Stimulated activated CD8-positive, alpha-beta memory T cell treated with anti-CD3 and anti-CD28 coated beads, Interleukin-2, amount 100 ng/mL, for 1 hour (primary cell): ENCODE measurements around the gene TBX10.
"Not testable (repeated sequence)": the region's sequence is repeated elsewhere in the genome, so short reads cannot be mapped to it uniquely, and the experiment has no call there.

Source experiments
- DNase-seq, 2 donors: peaks; one replicate each; pipeline ENCODE4 v3.0.0-alpha.2; 2020; ENCODE audit warnings: low read depth in 2 of 2

The TBX10 gene

DNA sequence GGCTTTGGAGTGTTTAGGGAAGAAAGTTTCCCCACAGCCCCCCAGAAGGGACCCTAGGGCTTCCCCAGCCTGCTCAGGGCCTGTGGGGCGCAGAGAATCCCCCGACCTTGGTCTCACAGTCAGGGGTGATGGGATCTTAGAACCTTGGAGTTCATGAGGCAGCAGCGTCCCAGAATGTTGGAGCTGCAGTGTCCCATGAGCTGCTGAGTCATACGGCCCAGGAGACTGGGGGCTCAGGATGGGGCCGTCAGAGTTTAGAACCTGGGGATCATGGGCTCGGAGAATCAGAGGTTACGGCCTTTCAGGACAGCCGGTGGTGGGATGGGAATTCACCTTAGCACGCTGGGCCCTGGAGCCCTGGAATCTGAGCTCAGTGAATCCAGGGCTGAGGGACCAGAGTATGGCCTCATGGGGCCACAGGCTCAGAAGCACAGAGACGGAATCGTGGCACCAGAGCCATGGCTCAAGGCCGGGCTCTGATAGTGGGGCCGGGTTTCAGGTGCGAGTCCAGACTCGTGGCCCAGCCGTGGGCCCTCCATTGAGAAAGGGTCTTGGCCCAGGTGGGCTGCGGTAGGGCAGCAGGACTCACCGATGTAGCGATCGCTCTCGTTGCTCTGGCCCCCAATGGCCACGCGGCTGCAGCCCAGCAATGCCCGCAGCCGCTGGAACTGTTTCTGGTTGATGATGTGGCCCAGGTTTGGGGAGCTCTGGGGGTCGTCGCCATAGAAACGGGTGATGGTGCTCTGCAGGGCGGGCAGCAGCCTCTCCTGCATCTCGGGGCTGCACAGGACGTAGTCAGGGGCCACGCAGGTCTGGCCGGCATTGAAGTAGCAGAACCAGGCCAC, 25.4 kb upstream of the TBX10 start:
- DNase-seq, result no peak

DNA sequence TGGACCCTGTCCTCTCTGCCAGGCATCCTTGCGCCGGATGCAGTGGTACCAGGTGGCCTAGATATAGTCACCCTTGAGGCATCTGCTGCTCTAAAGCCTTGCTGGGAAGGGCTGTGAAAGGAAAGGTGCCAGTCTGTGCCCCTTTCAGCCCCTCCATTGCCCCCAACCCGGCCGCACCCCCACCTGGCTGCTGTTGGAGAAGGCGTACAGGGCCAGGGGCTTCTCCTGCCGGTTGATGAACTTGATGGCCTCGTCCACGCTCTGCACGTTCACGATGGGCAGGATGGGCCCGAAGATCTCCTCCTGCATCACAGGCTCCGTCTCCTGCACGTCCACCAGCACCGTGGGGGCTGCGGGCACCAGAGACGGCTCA, 24.6 kb upstream of the TBX10 start:
- DNase-seq, result no peak

DNA sequence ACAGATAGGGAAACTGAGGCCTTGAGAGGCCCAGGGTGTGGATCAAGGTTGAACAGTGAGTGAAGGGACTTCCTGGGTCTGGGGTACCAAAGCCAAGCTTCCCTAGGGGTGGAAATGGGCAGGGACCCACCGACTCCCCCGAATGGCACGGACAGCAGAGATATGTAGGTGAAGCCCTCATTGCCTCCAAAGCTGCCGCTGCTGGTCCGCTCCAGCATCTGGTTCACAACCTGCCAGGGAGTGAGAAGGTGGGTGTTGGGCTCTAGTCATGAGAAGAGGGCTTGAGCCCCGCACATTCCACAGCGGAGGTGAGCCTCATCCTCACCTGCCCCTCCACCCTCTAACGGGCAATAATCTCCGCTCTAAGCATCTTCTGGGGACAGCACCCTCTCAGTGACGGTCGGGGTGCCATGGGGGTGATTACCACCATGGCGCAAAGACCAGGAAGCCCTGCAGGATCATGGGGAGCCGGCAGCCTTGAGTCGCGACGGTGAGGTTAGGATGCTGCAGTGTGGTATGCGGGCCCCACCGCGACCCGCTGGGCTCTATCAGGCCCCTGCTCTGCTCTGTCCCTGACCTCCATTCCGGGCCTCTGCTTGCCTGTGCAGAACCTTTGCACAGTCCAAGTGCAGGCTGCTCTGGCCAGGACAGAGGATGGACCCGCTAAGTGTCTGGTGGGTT, 24.1 kb upstream of the TBX10 start:
- DNase-seq, result no peak

DNA sequence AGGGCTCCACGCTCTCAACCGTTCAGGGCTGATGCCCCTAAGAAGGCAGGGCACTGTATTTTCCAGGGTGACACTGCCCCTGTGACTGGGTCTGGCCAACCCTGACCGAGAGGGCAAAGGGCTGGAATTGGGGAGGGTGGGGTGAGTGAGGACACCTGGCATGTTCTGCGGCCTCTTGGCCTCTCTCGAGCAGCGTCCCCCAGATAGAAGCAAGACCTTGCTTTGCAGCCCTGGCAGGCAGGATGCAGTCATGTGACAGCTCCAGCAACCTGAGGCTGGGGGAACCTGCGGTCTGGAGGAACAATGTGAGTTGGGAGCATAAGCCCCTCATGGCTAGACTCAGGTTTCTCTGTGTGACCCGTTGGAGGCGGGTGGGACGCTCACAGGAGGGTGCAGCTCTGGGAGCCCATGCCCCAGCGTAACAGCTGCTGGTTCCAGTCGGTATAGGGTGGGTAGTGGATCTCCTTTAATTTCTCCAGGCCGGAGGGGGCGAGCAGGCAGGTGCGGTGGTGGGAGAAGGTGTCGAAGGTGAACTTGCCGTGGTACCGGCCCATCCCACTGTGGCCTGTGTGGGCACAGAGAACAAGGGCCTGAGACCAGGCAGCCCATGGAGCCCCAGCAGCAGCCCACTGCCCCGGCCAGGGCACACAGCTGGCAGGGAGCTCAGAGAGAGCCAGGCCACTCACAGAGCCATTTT, 23.4 kb upstream of the TBX10 start:
- DNase-seq, result no peak

DNA sequence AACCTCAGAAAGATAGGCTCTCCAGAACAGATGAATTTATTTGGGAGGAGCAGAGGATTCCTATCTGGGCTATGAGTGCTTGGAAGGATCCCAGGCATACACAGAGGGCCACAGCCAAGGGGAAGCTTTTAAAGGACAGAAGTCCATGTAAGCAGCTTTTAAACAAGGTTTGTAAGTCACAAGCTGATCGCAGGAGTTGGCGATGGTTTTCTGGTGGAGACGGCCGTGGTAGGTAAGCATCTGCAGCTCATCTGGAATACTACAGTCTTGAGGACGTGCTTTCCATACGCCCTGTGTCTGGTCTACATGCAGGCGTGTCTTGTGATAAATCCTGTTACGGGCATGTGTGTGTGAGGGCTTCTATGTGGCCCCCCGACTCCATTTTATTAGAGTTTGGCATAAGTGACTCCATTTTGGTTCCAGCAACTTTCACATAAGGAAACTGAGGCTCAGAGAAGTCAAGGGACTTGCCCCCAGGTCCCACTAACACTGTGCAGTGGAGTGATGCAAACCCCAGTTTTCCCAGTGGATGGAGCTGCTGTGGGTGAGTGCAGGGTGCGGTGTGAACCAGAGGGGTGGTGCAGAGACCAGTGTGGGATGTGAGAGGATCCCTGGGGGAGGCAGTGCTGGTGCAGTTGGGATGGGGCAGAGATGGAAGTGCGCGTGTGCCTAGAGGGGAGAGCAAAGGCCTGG, 22.7 kb upstream of the TBX10 start:
- no peak for DNase-seq

DNA sequence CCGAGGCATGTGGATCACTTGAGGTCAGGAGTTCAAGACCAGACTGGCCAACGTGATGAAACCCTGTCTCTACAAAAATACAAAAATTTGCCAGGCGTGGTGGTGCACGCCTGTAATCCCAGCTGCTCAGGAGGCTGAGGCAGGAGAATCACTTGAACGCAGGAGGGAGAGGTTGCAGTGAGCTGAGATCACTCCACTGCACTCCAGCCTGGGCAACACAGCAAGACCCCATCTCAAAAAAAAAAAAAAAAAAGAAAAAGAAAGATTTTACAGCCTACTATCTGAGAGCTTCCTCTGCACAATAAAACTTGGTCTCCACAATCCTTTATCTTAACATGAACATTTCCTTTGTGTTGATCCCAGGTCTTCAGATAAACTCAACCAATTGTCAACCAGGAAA, 21.2 kb upstream of the TBX10 start:
- DNase-seq, result not testable (repeated sequence)

DNA sequence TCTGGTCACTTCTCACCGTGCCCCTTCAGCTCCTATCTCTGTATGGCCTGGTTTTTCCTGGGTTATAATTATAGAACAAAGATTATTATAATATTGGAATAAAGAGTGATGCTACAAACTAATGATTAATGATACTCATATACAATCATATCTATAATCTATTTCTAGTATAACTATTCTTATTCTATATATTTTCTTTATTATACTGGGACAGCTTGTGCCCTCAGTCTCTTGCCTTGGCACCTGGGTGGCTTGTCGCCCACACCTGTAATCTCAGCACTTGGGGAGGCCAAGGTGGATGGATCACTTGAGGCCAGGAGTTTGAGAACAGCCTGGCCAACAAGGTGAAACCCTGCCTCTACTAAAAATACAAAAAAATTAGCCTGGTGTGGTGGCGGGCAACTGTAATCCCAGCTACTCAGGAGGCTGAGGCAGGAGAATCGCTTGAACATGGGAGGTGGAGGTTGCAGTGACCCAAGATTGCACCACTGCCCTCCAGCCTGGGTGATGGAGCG, 20.1 kb upstream of the TBX10 start:
- not testable (repeated sequence) for DNase-seq

DNA sequence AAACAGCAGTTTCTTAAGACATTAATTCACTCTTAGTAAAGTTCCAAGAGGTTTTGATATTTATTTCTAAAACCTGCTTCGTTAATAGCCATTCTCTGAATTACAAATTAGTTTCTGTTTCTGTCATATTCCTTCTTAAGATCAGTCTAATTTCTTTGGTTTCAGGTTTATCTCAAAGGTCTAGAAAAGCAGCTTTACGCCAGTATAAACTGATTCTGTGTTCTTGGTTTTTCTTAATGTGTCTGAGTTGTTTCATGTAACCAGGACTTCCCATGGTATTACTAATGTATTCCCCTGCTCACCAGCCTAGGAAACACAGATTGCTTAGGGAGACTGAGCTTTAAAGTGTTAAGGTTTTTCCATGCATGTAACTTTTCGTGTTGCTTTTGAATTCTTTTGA, 17.7 kb upstream of the TBX10 start:
- DNase-seq, result no peak

DNA sequence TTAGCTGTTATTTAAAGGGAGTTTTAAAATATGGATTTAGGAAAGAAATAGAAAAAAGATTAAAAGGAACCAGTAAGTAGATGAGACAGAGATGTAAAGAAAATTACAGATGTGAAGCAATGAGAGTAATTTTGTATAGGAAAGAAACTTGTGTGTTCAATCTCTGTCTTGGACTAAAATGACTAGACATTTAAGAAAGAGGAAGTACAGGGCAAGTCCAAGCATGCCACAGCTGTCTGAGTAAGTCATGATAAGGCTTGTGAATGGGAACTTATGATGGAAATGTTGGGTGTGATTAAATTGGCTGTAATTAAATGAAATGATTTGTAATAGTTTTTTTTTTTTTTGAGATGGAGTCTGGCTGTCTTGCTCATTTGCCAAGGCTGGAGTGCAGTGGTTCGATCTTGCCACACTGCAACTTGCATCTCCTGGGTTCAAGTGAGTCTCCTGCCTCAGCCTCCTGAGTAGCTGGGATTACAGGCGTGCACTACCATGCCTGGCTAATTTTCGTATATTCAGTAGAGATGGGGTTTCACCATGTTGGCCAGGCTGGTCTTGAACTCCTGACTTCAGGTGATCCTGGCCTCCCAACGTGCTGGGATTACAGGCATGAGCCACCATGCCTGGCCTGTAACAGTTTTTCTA, 16.8 kb upstream of the TBX10 start:
- no peak for DNase-seq

DNA sequence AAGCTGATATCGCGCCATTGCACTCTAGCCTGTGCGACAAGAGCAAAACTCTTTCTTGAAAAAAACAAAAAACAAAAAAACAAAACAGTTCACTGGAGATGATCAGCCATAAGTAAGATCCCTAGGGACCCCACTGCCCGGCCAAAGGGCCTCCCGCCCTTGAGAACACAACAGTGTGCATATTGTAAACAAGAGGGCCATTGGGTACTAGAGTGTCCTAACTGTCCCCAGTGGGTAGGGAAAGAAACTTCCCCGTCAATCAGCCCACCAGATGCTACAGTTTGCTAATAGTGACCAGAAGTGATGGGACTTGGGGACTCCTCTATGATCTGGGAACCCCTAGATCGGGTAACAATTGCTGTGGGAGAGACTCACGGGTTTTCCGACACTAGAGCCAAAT, 14.7 kb upstream of the TBX10 start:
- DNase-seq, result no peak

DNA sequence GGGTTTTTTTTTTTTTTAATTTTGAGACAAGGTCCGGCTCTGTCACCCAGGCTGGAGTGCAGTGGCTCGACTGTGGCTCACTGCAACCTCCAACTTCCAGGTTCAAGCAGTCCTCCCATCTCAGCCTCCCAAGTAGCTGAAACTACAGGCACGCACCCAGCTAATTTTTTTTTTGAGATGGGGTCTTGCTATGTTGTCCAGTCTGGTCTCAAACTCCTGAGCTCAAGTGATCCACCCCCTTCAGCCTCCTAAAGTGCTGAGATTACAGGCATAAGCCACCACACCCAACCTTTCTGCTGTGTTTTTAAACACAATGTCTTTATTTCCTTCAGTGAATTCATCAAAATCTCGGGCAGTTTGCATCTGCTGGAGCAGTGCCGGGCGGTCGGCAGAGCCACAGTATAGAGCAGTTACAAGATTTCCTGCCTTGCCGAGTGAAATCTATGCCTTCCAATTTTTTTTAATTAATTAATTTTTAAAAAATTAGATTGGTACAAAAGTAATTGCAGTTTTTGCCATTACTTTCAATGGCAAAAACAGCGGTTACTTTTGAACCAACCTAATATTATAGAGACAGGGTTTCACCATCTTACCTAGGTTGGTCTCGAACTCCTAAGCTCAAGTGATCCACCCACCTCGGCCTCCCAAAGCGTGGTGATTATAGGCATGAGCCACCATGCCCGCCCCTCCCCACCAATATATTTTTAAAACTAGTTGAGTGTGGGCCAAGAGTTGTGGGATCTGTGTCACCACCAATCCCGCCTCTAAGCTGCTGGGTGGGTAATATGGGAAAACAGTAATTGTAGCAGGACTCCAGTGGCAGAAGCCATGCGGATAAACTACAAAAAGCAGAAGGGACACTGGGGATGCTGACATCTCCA, 13.6 kb upstream of the TBX10 start:
- DNase-seq, result no peak

DNA sequence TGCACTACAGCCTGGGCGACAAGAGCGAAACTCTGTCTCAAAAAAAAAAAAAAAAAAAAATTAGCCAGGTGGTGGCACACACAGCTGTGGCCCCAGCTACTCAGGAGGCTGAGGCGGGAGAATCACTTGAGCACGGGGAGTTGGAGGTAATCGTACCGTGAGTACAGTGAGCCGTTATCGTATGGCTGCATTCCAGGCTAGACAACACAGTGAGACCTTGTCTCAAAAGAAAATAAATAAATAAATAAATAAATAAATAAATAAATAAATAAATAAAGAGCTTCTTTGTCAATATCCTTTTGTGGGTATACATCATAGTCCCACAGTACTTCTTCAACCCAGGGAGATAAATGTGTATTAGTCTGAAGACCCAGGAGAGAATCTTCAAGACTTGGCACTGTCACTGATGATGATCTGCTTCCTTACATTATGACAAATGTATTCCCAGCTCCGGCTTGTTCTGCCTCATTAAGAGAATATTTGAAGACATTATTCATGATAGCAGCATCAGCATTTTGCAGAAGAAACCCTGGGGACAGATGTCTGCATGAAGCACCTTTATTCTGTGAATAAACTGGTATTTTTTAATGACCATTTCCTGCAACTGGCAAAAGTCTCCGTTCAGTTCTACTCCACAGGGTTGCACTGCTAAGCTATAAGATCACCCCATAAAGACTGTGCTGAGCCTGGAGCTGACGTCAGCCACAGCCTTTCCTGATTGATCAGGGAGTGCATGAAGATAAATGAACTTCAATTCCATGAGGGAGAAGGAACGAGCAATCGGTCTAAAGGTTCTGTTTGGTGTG, 12.6 kb upstream of the TBX10 start:
- DNase-seq, result no peak

DNA sequence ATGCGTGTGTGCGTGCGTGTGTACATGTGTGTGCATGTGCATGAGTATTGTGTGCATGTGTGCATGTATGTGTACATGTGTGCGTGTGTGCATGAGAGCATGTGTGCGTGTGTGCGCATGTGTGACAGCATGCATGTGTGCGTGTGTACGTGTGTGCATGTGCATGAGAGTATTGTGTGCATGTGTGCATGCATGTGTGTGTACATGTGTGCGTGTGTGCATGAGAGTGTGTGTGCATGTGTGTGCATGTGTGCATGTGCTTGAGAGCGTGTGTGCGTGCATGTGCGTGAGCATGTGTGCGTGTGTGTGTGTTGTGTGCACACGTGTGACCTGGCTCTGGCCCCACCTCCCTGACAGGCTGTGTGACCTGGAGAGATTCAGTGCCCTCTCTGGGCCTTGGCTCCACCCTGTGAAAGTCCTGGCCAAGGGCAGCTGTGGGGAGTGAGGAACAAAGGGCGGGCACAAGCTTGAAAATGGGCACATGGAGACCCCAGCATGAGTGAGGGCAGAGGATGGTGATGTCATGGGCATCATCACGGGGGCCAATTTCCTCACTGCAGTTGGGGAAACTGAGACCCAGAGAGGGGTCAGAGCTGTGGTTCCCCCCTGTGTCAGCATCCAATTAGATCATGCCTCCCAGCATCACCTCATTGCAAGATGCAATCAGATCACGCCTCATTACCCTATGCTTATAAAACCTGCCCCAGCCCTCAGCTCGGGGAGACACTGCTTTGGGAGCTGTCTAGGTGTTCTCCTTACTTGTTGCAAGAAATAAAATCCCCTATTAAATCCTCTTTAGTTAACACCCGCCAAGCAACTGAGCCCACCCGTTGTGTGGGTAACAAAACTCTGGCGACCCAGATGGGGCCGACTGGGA, 10.3 kb upstream of the TBX10 start:
- DNase-seq, result no peak

DNA sequence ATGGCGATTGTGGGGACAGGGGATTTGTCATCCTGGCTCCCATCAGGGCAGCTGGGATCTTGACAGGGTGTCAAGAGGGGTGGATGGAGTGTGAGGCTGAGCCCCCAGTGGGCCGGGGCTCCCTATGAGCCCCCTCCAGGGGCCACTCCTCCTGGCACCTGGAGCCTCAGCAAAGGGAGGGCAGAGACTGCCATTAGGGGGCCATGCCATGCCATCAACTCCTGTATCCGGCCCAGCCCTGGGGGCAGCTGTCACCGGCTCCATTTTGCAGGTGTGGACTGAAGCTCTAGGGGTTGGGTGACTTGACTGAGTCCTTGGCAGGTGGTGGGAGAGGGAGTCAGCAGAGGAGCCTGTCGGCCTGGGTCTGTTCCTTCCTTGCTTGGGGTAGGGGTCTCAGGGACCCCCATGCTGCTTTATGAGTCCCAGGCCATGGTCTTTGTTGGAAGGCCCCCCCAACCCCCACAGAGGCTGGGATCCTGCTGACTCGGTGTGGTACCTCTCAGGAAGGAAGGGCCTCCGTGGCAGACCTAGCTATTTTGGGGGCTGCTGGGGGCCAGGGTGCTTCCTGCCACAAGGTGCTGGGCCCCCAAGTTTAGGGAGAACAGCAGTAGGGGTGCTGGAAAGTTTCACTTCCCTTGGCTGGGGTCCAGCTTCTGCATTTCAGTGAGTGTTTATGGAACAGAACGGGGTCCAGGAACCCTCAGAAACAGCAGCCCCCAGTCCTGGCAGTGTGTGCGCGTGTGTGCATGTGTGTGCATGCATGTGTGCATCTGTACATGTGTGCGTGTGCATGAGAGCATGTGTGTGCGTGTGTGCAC, 9.4 kb upstream of the TBX10 start:
- DNase-seq, result no peak

DNA sequence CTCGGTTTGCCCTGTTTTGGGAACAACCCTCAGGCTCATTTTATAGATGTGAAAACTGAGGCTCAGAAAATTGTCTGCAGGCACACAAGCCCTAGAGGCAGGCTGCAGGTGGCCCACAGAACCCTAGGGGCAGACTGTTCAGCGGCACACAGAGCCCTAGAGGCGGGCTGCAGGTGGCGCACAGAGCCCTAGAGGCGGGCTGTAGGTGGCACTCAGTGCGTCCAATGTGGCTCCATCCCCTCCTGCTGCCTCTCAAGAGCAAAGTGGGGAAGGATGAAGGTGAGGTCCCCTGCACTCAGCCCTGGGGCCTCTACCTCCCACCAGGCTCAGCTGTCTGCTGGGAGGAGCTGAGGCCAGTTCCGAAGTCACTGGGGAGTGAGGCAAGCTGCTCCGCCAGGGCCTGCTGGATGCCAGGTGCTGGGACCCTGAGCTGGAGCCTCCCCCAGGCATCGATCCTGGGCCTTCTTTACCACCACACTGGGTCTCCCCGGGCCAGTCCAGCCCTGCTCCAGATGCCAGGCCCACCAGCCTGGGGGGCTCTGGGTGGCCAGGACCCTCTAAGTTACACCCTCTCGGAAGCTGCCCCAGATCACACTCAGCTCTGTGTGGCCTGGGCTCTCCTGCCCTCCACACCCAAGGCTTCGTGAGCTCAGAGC, 8.7 kb upstream of the TBX10 start:
- no peak for DNase-seq

DNA sequence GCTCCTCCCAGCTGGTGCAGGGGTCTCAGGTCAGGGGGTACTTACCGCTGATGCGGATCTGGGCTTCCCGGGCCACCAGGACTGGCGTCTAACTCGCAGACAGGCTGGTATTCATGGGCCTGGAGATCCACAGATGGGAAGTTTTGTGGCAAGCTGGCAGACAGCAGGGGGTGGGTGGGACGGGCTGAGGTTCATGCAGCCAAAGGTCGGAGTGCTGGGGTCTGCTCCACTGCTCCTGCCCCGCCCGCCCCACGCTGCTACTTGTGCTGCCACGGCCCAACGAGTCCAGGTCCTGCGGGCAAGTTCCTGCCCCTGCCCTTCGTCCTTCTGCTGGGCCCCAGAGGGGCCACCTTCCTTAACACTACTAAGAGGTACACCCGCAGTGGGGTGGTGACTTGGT, 7.9 kb upstream of the TBX10 start:
- no peak for DNase-seq
